Type B pancreatic cell (in vitro differentiated cells): Measurements from ENCODE around the gene ADAMTS19. TPM values are rescaled to one million over a fixed set of nuclear protein-coding genes. Genes with fewer than 3 reads are reported as not detected.

ENCODE experiments used
- DNase-seq: peaks from one replicate; pipeline ENCODE4 v3.0.0; 2021; ENCODE audit warnings: mixed read lengths; ENCODE audit not compliant: unreplicated experiment; ENCODE audit errors: extremely low spot score
- H3K27ac Mint-ChIP-seq: 2 replicates; pipeline ENCODE4 v1.8.0; 2021; ENCODE audit warnings: mild to moderate bottlenecking, mixed read lengths
- H3K27me3 Mint-ChIP-seq: 2 replicates; pipeline ENCODE4 v1.8.0; 2021; ENCODE audit warnings: mixed read lengths
- H3K36me3 Mint-ChIP-seq: 2 replicates; pipeline ENCODE4 v1.8.0; 2021; ENCODE audit warnings: mixed read lengths
- H3K4me1 Mint-ChIP-seq: one replicate; pipeline ENCODE4 v1.8.0; 2021; ENCODE audit warnings: mixed read lengths; ENCODE audit not compliant: unreplicated experiment
- H3K4me3 Mint-ChIP-seq: 2 replicates; pipeline ENCODE4 v1.8.0; 2021; ENCODE audit warnings: mild to moderate bottlenecking, mixed read lengths
- H3K9me3 Mint-ChIP-seq: 2 replicates; pipeline ENCODE4 v1.8.0; 2021; ENCODE audit warnings: mixed read lengths
- total RNA-seq: library from RNA; stranded (reverse); gene quantifications from 2 replicates; pipeline ENCODE4 v1.2.1, GENCODE V29; 2021; ENCODE audit warnings: low replicate concordance
- TF ChIP-seq, protein P1 (sequence below): fragments of 200-600 bp; sonication (generic); conservative IDR thresholded peaks from 2 replicates; pipeline ENCODE4 v1.5.0; 2021; ENCODE audit warnings: antibody characterized with exemption, mild to moderate bottlenecking

Gene ADAMTS19
- total RNA-seq, 1 donor from 2014 or later, result 12.7 TPM

- DNase-seq, result no peak
- Mint-ChIP-seq H3K27me3 (no peaks in the 10 kb centered on the region), H3K4me3 (no peak overlapping the region), H3K36me3 (peaks cover 10% of the 10 kb centered on the region), H3K9me3 (no peaks in the 10 kb centered on the region), H3K27ac (no peak overlapping the region), H3K4me1 (peaks cover 5% of the 10 kb centered on the region)
- TF ChIP-seq, protein P1, sequence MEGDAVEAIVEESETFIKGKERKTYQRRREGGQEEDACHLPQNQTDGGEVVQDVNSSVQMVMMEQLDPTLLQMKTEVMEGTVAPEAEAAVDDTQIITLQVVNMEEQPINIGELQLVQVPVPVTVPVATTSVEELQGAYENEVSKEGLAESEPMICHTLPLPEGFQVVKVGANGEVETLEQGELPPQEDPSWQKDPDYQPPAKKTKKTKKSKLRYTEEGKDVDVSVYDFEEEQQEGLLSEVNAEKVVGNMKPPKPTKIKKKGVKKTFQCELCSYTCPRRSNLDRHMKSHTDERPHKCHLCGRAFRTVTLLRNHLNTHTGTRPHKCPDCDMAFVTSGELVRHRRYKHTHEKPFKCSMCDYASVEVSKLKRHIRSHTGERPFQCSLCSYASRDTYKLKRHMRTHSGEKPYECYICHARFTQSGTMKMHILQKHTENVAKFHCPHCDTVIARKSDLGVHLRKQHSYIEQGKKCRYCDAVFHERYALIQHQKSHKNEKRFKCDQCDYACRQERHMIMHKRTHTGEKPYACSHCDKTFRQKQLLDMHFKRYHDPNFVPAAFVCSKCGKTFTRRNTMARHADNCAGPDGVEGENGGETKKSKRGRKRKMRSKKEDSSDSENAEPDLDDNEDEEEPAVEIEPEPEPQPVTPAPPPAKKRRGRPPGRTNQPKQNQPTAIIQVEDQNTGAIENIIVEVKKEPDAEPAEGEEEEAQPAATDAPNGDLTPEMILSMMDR, result no peak
Measured at GRCh38 chr5:129653442-129653841, 193.3 kb downstream of the ADAMTS19 start.

GRCh38 chr5:129656952-129657351 is 196.9 kb downstream of the ADAMTS19 start:
- H3K27me3 Mint-ChIP-seq, result no peaks in the 10 kb centered on the region
- H3K4me1 Mint-ChIP-seq, result peaks cover 5% of the 10 kb centered on the region
- H3K9me3 Mint-ChIP-seq, result no peaks in the 10 kb centered on the region
- TF ChIP-seq, protein P1, result no peak
- no peak overlapping the region for H3K4me3 Mint-ChIP-seq
- H3K27ac Mint-ChIP-seq, result peak overlapping the region; percentile 7
- H3K36me3 Mint-ChIP-seq, result peaks cover 4% of the 10 kb centered on the region
- DNase-seq, result no peak

DNA sequence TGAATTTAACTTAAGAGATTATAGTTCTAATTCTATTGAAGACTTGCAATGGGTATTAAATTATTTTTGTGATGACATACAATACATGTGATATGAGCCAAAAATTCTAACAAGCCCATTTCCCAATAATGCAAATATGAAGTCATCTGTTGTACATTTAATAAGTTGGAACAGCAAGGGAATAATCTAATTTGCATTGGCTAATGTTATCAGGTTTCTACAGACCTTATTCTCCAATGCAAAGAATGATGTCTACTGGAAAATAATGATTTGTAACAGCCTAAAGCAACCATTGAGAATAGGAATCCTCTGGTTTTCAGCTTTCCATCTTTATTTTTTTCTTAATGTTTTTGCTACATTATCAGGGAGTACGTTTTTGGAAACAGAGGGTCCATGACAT is 198.7 kb downstream of the ADAMTS19 start:
- Mint-ChIP-seq H3K27ac (no peak overlapping the region), H3K27me3 (no peaks in the 10 kb centered on the region), H3K4me1 (peaks cover 5% of the 10 kb centered on the region), H3K9me3 (no peaks in the 10 kb centered on the region), H3K36me3 (peaks cover 4% of the 10 kb centered on the region), H3K4me3 (no peak overlapping the region)
- DNase-seq, result no peak
- TF ChIP-seq, protein P1, result no peak

DNA sequence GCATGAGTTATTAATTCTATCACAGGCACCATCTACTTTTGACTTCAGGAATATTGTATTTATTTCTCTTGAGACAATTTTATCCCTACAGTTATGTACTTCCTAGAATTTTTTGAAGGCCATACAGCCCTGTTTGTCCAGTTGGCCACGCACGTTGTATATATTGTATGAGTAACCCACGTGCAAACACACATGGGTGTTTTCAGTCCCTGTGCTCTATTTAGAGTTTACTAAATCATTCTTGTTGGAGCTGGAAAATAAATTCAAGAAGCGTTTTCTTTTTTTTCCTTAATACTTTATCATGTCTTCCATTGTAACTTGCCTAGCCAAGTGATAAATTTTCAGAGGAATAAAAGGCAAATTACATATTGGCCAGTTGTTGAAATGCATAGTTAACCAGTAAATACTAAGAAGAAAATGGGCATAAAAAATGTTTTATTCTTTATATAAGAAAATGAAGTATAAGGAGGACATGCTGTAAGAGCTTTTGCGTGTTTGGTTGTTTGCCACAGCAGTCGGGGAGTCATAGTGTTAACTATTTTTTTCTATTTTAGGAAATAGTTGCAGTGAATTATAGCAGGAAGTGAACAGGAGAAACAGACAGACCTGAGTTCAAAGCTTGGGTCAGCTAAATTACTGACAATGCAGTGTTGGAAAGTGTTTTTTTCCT is 201.4 kb downstream of the ADAMTS19 start:
- TF ChIP-seq, protein P1, result no peak
- H3K4me3 Mint-ChIP-seq, result no peak overlapping the region
- H3K27ac Mint-ChIP-seq, result no peak overlapping the region
- DNase-seq, result no peak
- peaks cover 7% of the 10 kb centered on the region for H3K36me3 Mint-ChIP-seq
- H3K9me3 Mint-ChIP-seq, result no peaks in the 10 kb centered on the region
- no peaks in the 10 kb centered on the region for H3K27me3 Mint-ChIP-seq
- H3K4me1 Mint-ChIP-seq, result peaks cover 14% of the 10 kb centered on the region

DNA sequence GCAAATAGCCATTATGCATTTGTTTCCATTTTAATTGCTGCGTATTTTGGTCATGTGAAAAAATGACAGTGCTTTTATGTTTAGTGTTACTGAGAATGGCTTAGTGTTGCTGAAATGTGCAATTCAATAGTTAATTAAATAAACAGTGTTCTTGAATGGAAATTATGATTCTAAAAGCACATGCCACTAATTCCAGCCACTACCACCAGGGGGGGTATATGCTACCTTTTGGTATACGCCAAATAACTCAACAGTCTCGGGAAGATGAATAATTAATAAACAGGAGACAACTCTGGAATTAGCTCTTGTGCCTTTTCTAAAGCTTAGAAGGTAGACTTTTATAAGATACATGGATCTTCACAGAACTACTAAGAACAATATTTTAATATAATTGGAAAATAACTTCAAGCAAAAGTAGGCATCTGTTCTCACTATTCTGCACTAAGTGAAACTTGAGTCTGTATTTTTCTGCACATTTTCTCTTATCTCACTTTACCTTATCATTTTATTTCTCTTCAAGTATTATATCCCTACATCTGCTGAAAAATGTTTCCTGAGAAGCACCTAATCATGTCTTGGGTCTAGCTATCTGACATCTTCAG is 204.3 kb downstream of the ADAMTS19 start:
- Mint-ChIP-seq H3K27me3 (no peaks in the 10 kb centered on the region), H3K36me3 (peaks cover 27% of the 10 kb centered on the region), H3K4me3 (no peak overlapping the region), H3K27ac (no peak overlapping the region), H3K4me1 (peaks cover 9% of the 10 kb centered on the region), H3K9me3 (peaks cover 18% of the 10 kb centered on the region)
- TF ChIP-seq, protein P1, result peak; percentile 80
- DNase-seq, result no peak
